ENCODE measurements around the gene LBX1. TPM values are rescaled to one million over a fixed set of nuclear protein-coding genes. Genes with fewer than 3 reads are reported as not detected.
"Not testable (repeated sequence)": the region's sequence is repeated elsewhere in the genome, so short reads cannot be mapped to it uniquely, and the experiment has no call there.

The LBX1 gene
- total RNA-seq, 1 donor from 2014 or later = not detected

GRCh38 chr10:101202667-101203066 lies 26.6 kb downstream of the LBX1 start:
- not testable (repeated sequence) for DNase-seq

- not testable (repeated sequence) for DNase-seq
Observed at GRCh38 chr10:101198326-101198977, 30.8 kb downstream of the LBX1 start.

DNA sequence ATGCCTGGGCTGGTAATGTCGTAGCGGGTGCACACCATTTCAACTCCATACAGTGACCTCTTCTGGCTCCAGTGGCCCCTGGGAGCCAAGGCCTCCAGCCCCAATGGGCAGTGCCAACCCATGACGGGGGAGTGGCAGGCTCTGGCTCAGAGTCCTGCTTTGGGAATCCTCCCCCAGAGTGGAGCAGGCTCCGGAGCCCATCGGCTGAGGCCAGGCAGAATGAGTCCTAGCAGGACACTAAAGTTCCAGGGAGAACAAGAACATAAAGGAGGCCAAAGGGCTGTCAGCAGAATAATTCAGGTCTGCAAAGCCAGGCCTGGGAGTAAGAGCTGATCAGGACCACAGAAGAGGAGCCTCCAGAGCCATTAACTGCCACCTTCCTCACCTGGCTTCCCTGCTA lies 33.3 kb downstream of the LBX1 start:
- no peak for DNase-seq

DNA sequence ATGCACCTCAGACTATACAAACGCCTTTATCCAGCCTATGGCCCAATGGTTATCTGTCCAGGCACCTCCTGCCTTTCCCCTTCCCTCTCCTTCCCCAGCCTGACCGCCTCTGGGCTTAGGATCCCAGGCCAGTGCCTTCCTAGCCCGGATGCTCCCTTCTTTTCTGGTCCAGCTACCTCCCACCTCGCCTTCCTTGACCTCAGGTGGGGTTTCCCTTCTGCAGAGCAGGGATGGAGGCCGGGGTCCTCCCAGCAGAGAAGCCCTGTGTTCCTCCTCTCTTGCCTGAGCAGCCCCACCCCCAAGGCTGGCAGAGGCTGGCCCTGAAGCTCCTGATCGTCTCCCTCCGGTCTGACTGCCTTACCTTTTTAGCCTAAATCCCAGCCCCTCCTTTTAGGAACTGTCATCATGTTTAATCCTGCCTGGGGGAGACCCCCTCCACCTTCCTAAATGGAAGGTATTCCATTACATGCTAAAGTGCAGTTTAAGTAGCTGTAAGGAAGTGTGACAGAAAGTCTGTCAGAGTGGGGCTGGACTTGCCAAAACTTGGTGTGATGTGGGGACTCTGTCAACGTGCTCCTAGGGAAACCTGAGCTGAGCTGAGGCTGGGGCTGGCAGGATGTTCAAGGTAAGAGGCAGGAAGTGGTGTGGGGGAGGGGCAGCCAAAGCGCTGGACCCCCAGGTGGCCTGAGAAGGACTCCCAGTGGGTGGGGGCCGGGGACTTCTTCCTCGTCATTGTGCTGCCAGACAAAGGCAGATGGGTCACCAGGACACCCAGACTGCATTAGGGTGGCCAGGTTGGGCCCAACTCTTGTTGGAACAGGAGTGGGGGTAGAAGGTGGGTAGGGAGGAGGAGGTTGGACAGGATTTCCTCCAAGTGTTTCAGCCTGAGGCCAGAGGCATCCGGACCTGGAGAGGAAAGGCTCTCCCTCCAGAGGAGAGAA lies 39.5 kb downstream of the LBX1 start:
- no peak for DNase-seq

- DNase-seq = no peak
Observed at GRCh38 chr10:101188942-101189341, 40.3 kb downstream of the LBX1 start.

GRCh38 chr10:101183458-101184183 lies 45.6 kb downstream of the LBX1 start:
- DNase-seq = no peak

DNA sequence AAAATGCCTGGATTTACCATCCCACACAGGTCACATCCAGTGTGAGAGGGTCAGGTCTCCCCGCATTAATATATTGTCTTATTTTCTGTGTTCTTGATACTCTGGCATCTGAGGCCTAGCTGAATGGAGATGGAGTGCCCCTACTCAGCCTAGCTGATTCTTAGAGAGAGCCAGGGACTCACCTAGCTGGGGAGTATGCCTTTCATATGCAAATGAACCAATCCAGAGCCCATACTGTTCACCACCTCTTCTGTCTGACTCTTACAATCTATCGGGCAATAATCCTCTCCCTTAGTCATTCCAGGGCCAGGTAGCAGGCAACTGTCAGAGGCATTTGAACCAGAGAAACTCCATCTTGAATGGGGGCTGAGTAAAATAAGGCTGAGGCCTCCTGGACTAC lies 46.3 kb downstream of the LBX1 start:
- no peak for DNase-seq

Other genes with a start within 250 kb of the LBX1 start
- gene MRPL43, start 242.0 kb downstream of the LBX1 start, total RNA-seq = 50.4 and 50.6 TPM in 2 replicates
- 7.7 and 8.8 TPM in 2 replicates for gene TWNK, start 241.9 kb downstream of the LBX1 start, total RNA-seq
- 43.6 and 57.8 TPM in 2 replicates for gene LZTS2, start 229.7 kb downstream of the LBX1 start, total RNA-seq
- gene PDZD7, start 198.3 kb downstream of the LBX1 start, total RNA-seq = 0.34 and 0.88 TPM in 2 replicates
- 64.4 and 68.9 TPM in 2 replicates for gene SFXN3, start 198.2 kb downstream of the LBX1 start, total RNA-seq
- gene KAZALD1, start 167.5 kb downstream of the LBX1 start, total RNA-seq = 0.17 and 0.51 TPM in 2 replicates
- not detected in 2 replicates for gene TLX1, start 98.2 kb downstream of the LBX1 start, total RNA-seq
- 9.5 and 11.6 TPM in 2 replicates for gene BTRC, start 124.7 kb upstream of the LBX1 start, total RNA-seq